OCI-LY3 (cell line): Measurements from ENCODE around the gene CARD18.

Experiments
- H2AFZ ChIP-seq: fragments of 200-600, 300-600 bp; shearing (Covaris generic); 2 replicates; pipeline ENCODE4 v1.6.0; 2014; ENCODE audit warnings: antibody characterized with exemption, low read depth, low read length
- H3K27ac ChIP-seq: fragments of 200-600, 300-600 bp; sonication (generic); 2 replicates; pipeline ENCODE4 v1.5.1; 2014; ENCODE audit warnings: mild to moderate bottlenecking, low read length, moderate library complexity, mixed read lengths
- H3K27me3 ChIP-seq: fragments of 200-600, 300-600 bp; sonication (generic); 2 replicates; pipeline ENCODE4 v1.6.1; 2014; ENCODE audit warnings: low read depth, low read length, mixed read lengths
- H3K36me3 ChIP-seq: fragments of 200-600, 300-600 bp; sonication (generic); replicated peaks from 2 replicates; pipeline ENCODE3; 2014; ENCODE audit warnings: low read depth, low read length, mixed read lengths
- H3K4me1 ChIP-seq: fragments of 300-600, 200-600 bp; sonication (generic); 2 replicates; pipeline ENCODE4 v1.6.1; 2014; ENCODE audit warnings: low read length, mixed read lengths
- H3K4me2 ChIP-seq: fragments of 200-600, 300-600 bp; sonication (generic); 2 replicates; pipeline ENCODE4 v1.6.1; 2014; ENCODE audit warnings: low read length, mixed read lengths
- H3K4me3 ChIP-seq: fragments of 300-600, 200-600 bp; sonication (generic); 2 replicates; pipeline ENCODE4 v1.5.1; 2014; ENCODE audit warnings: antibody characterized with exemption, mild to moderate bottlenecking, low read length, moderate library complexity
- H3K79me2 ChIP-seq: fragments of 300-600, 200-600 bp; shearing (Covaris generic); 2 replicates; pipeline ENCODE4 v1.6.1; 2014; ENCODE audit warnings: mild to moderate bottlenecking, low read length, mixed read lengths
- H3K9ac ChIP-seq: fragments of 300-600, 200-600 bp; shearing (Covaris generic); 2 replicates; pipeline ENCODE4 v1.6.0; 2014; ENCODE audit warnings: mild to moderate bottlenecking, low read length, moderate library complexity
- H3K9me3 ChIP-seq: fragments of 200-600, 300-600 bp; shearing (Covaris generic); 2 replicates; pipeline ENCODE4 v1.6.1; 2014; ENCODE audit warnings: low read length, mixed read lengths; ENCODE audit not compliant: insufficient read depth
- H4K20me1 ChIP-seq: fragments of 200-600, 300-600 bp; sonication (generic); 2 replicates; pipeline ENCODE4 v1.6.1; 2016; ENCODE audit warnings: low read length, mixed read lengths; ENCODE audit not compliant: insufficient read depth
- CTCF ChIP-seq: fragments of 200-600, 300-600 bp; sonication (generic); IDR thresholded peaks from 2 replicates; pipeline ENCODE4 v1.5.1; 2014; ENCODE audit warnings: antibody characterized with exemption, low read length, low read depth
- EZH2phosphoT487 ChIP-seq: fragments of 200-600 bp; shearing (Covaris generic); IDR thresholded peaks from 2 replicates; pipeline ENCODE4 v1.6.1; 2018; ENCODE audit warnings: antibody characterized with exemption, mixed run types, low read depth

The CARD18 gene

GRCh38 chr11:105152560-105152959, 13.0 kb upstream of the CARD18 start:
- no peak overlapping the region for H2AFZ ChIP-seq
- no peak for TF ChIP-seq CTCF
- TF ChIP-seq EZH2phosphoT487: no peak
- no peak overlapping the region for H3K27ac ChIP-seq
- no peaks in the 10 kb centered on the region for H3K79me2 ChIP-seq
- H3K4me3 ChIP-seq: no peak overlapping the region
- no peaks in the 10 kb centered on the region for H3K9me3 ChIP-seq
- H4K20me1 ChIP-seq: no peaks in the 10 kb centered on the region
- no peak overlapping the region for H3K4me2 ChIP-seq
- no peak overlapping the region for H3K9ac ChIP-seq
- H3K4me1 ChIP-seq: no peaks in the 10 kb centered on the region
- no peaks in the 10 kb centered on the region for H3K27me3 ChIP-seq
- no peaks in the 10 kb centered on the region for H3K36me3 ChIP-seq

- no peaks in the 10 kb centered on the region for H3K9me3 ChIP-seq
- H3K9ac ChIP-seq: no peak overlapping the region
- no peaks in the 10 kb centered on the region for H3K79me2 ChIP-seq
- H4K20me1 ChIP-seq: no peaks in the 10 kb centered on the region
- TF ChIP-seq CTCF (no peak), EZH2phosphoT487 (no peak)
- H2AFZ ChIP-seq: no peak overlapping the region
- H3K36me3 ChIP-seq: no peaks in the 10 kb centered on the region
- no peak overlapping the region for H3K27ac ChIP-seq
- H3K4me2 ChIP-seq: no peak overlapping the region
- no peaks in the 10 kb centered on the region for H3K4me1 ChIP-seq
- no peak overlapping the region for H3K4me3 ChIP-seq
- H3K27me3 ChIP-seq: no peaks in the 10 kb centered on the region
Observed at GRCh38 chr11:105152021-105152512, 12.5 kb upstream of the CARD18 start.

GRCh38 chr11:105149477-105149876, 9.9 kb upstream of the CARD18 start:
- no peak overlapping the region for H2AFZ ChIP-seq
- no peaks in the 10 kb centered on the region for H3K27me3 ChIP-seq
- H4K20me1 ChIP-seq: no peaks in the 10 kb centered on the region
- H3K4me1 ChIP-seq: no peaks in the 10 kb centered on the region
- no peaks in the 10 kb centered on the region for H3K36me3 ChIP-seq
- H3K4me2 ChIP-seq: no peak overlapping the region
- no peak overlapping the region for H3K4me3 ChIP-seq
- H3K27ac ChIP-seq: no peak overlapping the region
- TF ChIP-seq CTCF (no peak), EZH2phosphoT487 (no peak)
- H3K9me3 ChIP-seq: no peaks in the 10 kb centered on the region
- no peak overlapping the region for H3K9ac ChIP-seq
- no peaks in the 10 kb centered on the region for H3K79me2 ChIP-seq

GRCh38 chr11:105148241-105148640, 8.7 kb upstream of the CARD18 start:
- Histone ChIP-seq H3K9ac (no peak overlapping the region), H3K9me3 (no peaks in the 10 kb centered on the region), H3K4me2 (no peak overlapping the region), H3K36me3 (no peaks in the 10 kb centered on the region), H3K79me2 (no peaks in the 10 kb centered on the region), H3K4me1 (no peaks in the 10 kb centered on the region), H3K4me3 (no peak overlapping the region), H2AFZ (no peak overlapping the region), H3K27me3 (no peaks in the 10 kb centered on the region), H4K20me1 (no peaks in the 10 kb centered on the region), H3K27ac (no peak overlapping the region)
- TF ChIP-seq CTCF (no peak), EZH2phosphoT487 (no peak)
